SK-N-SH (cell line): Measurements from ENCODE around the gene IFNL3. TPM values are rescaled to one million over a fixed set of nuclear protein-coding genes. Genes with fewer than 3 reads are reported as not detected.

ENCODE experiments used
- CTCF ChIA-PET: fragments of 300-600, 350-600 bp; formaldehyde crosslinking; extraction: SDS; loops from one replicate; lab custom pipeline; 2021; lab: Yijun Ruan, JAX
- POLR2A ChIA-PET: fragments of 350-600 bp; sonication (Branson Sonifier 250); formaldehyde crosslinking; extraction: SDS; loops from one replicate; lab custom pipeline; 2020; ENCODE audit warnings: antibody characterized with exemption, inconsistent platforms; lab: Yijun Ruan, JAX
- DNase-seq: peaks from one replicate; pipeline ENCODE4 v3.0.0; 2012
- H2AFZ ChIP-seq: fragments of 200-600 bp; sonication (generic); 2 replicates; pipeline ENCODE4 v1.8.1; 2016; ENCODE audit warnings: antibody characterized with exemption, mild to moderate bottlenecking, low read depth
- H3F3A ChIP-seq: fragments of 200-600 bp; sonication (generic); replicated peaks from 2 replicates; pipeline ENCODE3; 2016; ENCODE audit warnings: antibody characterized with exemption, mild to moderate bottlenecking; ENCODE audit not compliant: insufficient read depth
- H3K27ac ChIP-seq, 2 experiments: fragments of 200-500 bp in 1 of 2; fragments of 200-600 bp in 1 of 2; sonication (Bioruptor generic) in 1 of 2; sonication (generic), shearing (Covaris generic) in 1 of 2; 2 replicates each; pipeline versions ENCODE4 v1.5.1 to v1.6.1; 2014 to 2016; ENCODE audit warnings: low read depth in 2 of 2, inconsistent platforms in 1 of 2, low read length in 1 of 2, mild to moderate bottlenecking in 1 of 2, mixed read lengths in 1 of 2
- H3K27me3 ChIP-seq: fragments of 200-600 bp; sonication (generic), shearing (Covaris generic); 2 replicates; pipeline ENCODE4 v1.6.1; 2016; ENCODE audit warnings: mixed run types; ENCODE audit not compliant: insufficient read depth
- H3K36me3 ChIP-seq, 2 experiments: fragments of 200-500 bp in 1 of 2; fragments of 200-600 bp in 1 of 2; sonication (Bioruptor generic) in 1 of 2; sonication (generic) in 1 of 2; replicated peaks in 1 of 2; 2 replicates each; pipeline versions ENCODE3 to v1.5.1; 2014 to 2016; ENCODE audit warnings: low read length in 1 of 2, mild to moderate bottlenecking in 1 of 2; ENCODE audit not compliant: insufficient read depth in 2 of 2, control insufficient read depth in 1 of 2
- H3K4me1 ChIP-seq, 2 experiments: fragments of 200-500 bp in 1 of 2; fragments of 200-600 bp in 1 of 2; sonication (Bioruptor generic) in 1 of 2; sonication (generic), shearing (Covaris generic) in 1 of 2; 2 replicates each; pipeline versions ENCODE4 v1.5.1 to v1.6.1; 2014 to 2016; ENCODE audit warnings: low read depth in 1 of 2, low read length in 1 of 2, mixed run types in 1 of 2; ENCODE audit not compliant: insufficient read depth in 2 of 2, control insufficient read depth in 1 of 2
- H3K4me2 ChIP-seq: fragments of 200-600 bp; sonication (generic), shearing (Covaris generic); 2 replicates; pipeline ENCODE4 v1.6.1; 2017; ENCODE audit warnings: mixed run types
- H3K4me3 ChIP-seq, 2 experiments: fragments of 200-500 bp in 1 of 2; fragments of 200-600 bp in 1 of 2; sonication (Bioruptor generic) in 1 of 2; sonication (generic), shearing (Covaris generic) in 1 of 2; 2 replicates each; pipeline versions ENCODE4 v1.5.1 to v1.8.1; 2014 to 2016; ENCODE audit warnings: low read depth in 2 of 2, inconsistent platforms in 1 of 2, low read length in 1 of 2, mild to moderate bottlenecking in 1 of 2, mixed read lengths in 1 of 2, moderate library complexity in 1 of 2
- H3K79me2 ChIP-seq: fragments of 200-600 bp; sonication (generic); 2 replicates; pipeline ENCODE4 v1.8.1; 2017; ENCODE audit warnings: mild to moderate bottlenecking; ENCODE audit not compliant: insufficient read depth
- H3K9ac ChIP-seq: fragments of 200-600 bp; sonication (generic); 2 replicates; pipeline ENCODE4 v1.6.1; 2017; ENCODE audit warnings: mixed run types
- H3K9me2 ChIP-seq: fragments of 200-600 bp; sonication (generic); 2 replicates; pipeline ENCODE4 v1.6.1; 2017; ENCODE audit warnings: mixed run types
- H3K9me3 ChIP-seq: fragments of 200-600 bp; sonication (generic); 2 replicates; pipeline ENCODE4 v1.6.1; 2017; ENCODE audit warnings: mixed run types, mild to moderate bottlenecking, moderate library complexity
- H4K20me1 ChIP-seq: fragments of 200-600 bp; sonication (generic); 2 replicates; pipeline ENCODE4 v1.6.1; 2017; ENCODE audit warnings: mild to moderate bottlenecking, mixed run types; ENCODE audit not compliant: insufficient read depth
- ELF1 ChIP-seq: IDR thresholded peaks from 2 replicates; pipeline ENCODE4 v1.4.0; 2012
- EP300 ChIP-seq, 2 experiments: IDR thresholded peaks; 2 replicates each; pipeline versions ENCODE4 v1.4.0 to v1.6.1; 2012; ENCODE audit warnings: borderline replicate concordance in 1 of 2, low read depth in 1 of 2, low read length in 1 of 2
- FOSL2 ChIP-seq: IDR thresholded peaks from 2 replicates; pipeline ENCODE4 v1.4.0; 2012; ENCODE audit warnings: low read depth, mild to moderate bottlenecking, moderate library complexity, borderline replicate concordance
- FOXJ3 ChIP-seq: sonication (generic); formaldehyde crosslinking; IDR thresholded peaks from 2 replicates; pipeline ENCODE4 v1.5.1; 2020; ENCODE audit warnings: mild to moderate bottlenecking, missing genetic modification reagents
- GABPA ChIP-seq: IDR thresholded peaks from 2 replicates; pipeline ENCODE4 v1.4.0; 2012; ENCODE audit warnings: low read depth, mild to moderate bottlenecking
- GATA2 ChIP-seq: sonication (generic); formaldehyde crosslinking; IDR thresholded peaks from 2 replicates; pipeline ENCODE4 v1.5.0; 2020; ENCODE audit warnings: mild to moderate bottlenecking, missing genetic modification reagents
- IRF3 ChIP-seq: fragments of 150-350 bp; IDR thresholded peaks from 2 replicates; pipeline ENCODE4 v1.6.1; 2016; ENCODE audit warnings: mild to moderate bottlenecking, low read depth, low read length
- MEF2A ChIP-seq: IDR thresholded peaks from 2 replicates; pipeline ENCODE4 v1.4.0; 2012; ENCODE audit warnings: low read depth, borderline replicate concordance
- MXI1 ChIP-seq: IDR thresholded peaks from 2 replicates; pipeline ENCODE4 v1.6.1; 2012; ENCODE audit warnings: mild to moderate bottlenecking, low read depth, low read length, improper control_type of control experiment
- NRF1 ChIP-seq: IDR thresholded peaks from 2 replicates; pipeline ENCODE4 v1.6.1; 2012; ENCODE audit warnings: low read depth, mild to moderate bottlenecking, low read length
- POLR2AphosphoS5 ChIP-seq: IDR thresholded peaks from 2 replicates; pipeline ENCODE4 v1.6.1; 2012; ENCODE audit warnings: low read depth, low read length
- RAD21 ChIP-seq: IDR thresholded peaks from 2 replicates; pipeline ENCODE4 v1.6.1; 2012; ENCODE audit warnings: mild to moderate bottlenecking, low read length
- RCOR1 ChIP-seq: fragments of 150-350 bp; IDR thresholded peaks from 2 replicates; pipeline ENCODE4 v1.6.1; 2017; ENCODE audit warnings: antibody characterized with exemption, low read length
- REST ChIP-seq: IDR thresholded peaks from 2 replicates; pipeline ENCODE4 v1.6.1; 2012; ENCODE audit warnings: mild to moderate bottlenecking, low read depth, low read length, moderate library complexity
- SIN3A ChIP-seq: IDR thresholded peaks from 2 replicates; pipeline ENCODE4 v1.6.1; 2012; ENCODE audit warnings: low read depth, mild to moderate bottlenecking, low read length, moderate library complexity, borderline replicate concordance
- TAF1 ChIP-seq: IDR thresholded peaks from 2 replicates; pipeline ENCODE4 v1.6.1; 2012; ENCODE audit warnings: low read depth, mild to moderate bottlenecking, low read length, moderate library complexity, borderline replicate concordance
- TCF12 ChIP-seq: IDR thresholded peaks from 2 replicates; pipeline ENCODE4 v1.4.0; 2012
- whole genome bisulfite sequencing: methylation state at CpG from one replicate; pipeline ENCODE4 v1.1.6; 2017; ENCODE audit warnings: low lambda C conversion rate; 5-methylcytosine and 5-hydroxymethylcytosine counted together
- polyA plus RNA-seq, 3 experiments: library from polyadenylated mRNA; depleted of rRNA; stranded (reverse); fragments of >200 nt; gene quantifications; 2 replicates each; pipeline ENCODE4 v1.2.3, GENCODE V29; 2012

IFNL3 gene
- polyA plus RNA-seq, 1 of the 3 experiments (the other 2 are of a cell fraction) = not detected

GRCh38 chr19:39206122-39206521, 38.7 kb downstream of the IFNL3 start (continued):
- TF ChIP-seq FOXJ3 (CRISPR knock-in tag) (no peak), MXI1 (no peak), NRF1 (no peak), IRF3 (no peak), POLR2AphosphoS5 (no peak), GATA2 (CRISPR knock-in tag) (no peak), EP300 (IDR thresholded peaks at IDR 0.05; ENCODE audit: borderline replicate concordance in 1 of 2, low read depth in 1 of 2, low read length in 1 of 2) (no peak), SIN3A (no peak), TAF1 (no peak), ELF1 (no peak), FOSL2 (no peak), GABPA (no peak)

GRCh38 chr19:39205449-39205764, 39.4 kb downstream of the IFNL3 start:
- no peak overlapping the region for H3K4me2 ChIP-seq
- CTCF ChIA-PET = interaction anchor here (1.6 kb wide), 1 partner anchor 83 kb away, joined by 5 read pairs; no protein-coding TSS in a partner anchor
- H3K4me1 ChIP-seq = no peaks in the 10 kb centered on the region

More at GRCh38 chr19:39205449-39205764, 39.4 kb downstream of the IFNL3 start:
- Histone ChIP-seq H3K27ac (no peak overlapping the region), H3K27me3 (peaks cover 27% of the 10 kb centered on the region), H3K36me3 (no peaks in the 10 kb centered on the region), H4K20me1 (no peaks in the 10 kb centered on the region), H3K9me2 (no peaks in the 10 kb centered on the region), H2AFZ (no peak overlapping the region), H3K9me3 (no peaks in the 10 kb centered on the region), H3K4me3 (no peak overlapping the region), H3F3A (no peaks in the 10 kb centered on the region), H3K9ac (no peak overlapping the region), H3K79me2 (no peaks in the 10 kb centered on the region)
- POLR2A ChIA-PET = no interaction called here
- 85% methylated on average over 3 of the region's 3 CpGs for WGBS
- no peak for DNase-seq
- TF ChIP-seq RAD21 (no peak), RCOR1 (no peak), REST (no peak), TCF12 (no peak), MEF2A (no peak), IRF3 (no peak), GATA2 (CRISPR knock-in tag) (no peak), NRF1 (no peak), FOXJ3 (CRISPR knock-in tag) (no peak)
